GM18505 (cell line): Measurements from ENCODE around the gene TMEM229B.
A peak's percentile ranks its signal among the peaks of the same experiment; 100 is the strongest.

ENCODE experiments used
- ATAC-seq: cut with Tn5 transposase; IDR thresholded peaks from one replicate; pipeline ENCODE4 v1.9.1; 2021; ENCODE audit not compliant: unreplicated experiment
- POLR2A ChIP-seq: IDR thresholded peaks from 4 replicates; pipeline ENCODE4 v1.6.1; 2011; ENCODE audit warnings: borderline replicate concordance; ENCODE audit not compliant: insufficient read depth, insufficient read length; ENCODE audit errors: extremely low read depth

The TMEM229B gene

DNA sequence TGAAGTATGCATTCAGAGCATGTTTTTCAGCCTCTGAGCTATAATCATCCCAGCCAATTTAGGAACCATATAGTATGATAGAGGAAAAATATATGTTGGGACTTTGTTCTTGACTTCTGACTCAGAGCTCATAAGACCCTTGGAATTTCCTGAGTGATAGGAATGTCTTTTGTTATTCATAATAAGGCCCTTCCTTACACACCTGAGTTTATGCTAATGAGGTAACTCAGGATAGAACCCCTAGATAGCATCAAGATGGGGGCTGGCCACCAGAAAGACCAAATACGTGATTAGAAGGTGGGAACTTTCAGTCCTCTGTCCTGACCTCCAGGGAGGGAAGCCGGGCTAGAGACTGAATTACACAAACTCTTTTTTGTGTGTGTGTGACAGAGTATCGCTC, 44.1 kb downstream of the TMEM229B start:
- no peak for ATAC-seq
- TF ChIP-seq POLR2A: no peak

GRCh38 chr14:67442139-67442906, 46.2 kb downstream of the TMEM229B start:
- no peak for TF ChIP-seq POLR2A
- ATAC-seq: no peak

DNA sequence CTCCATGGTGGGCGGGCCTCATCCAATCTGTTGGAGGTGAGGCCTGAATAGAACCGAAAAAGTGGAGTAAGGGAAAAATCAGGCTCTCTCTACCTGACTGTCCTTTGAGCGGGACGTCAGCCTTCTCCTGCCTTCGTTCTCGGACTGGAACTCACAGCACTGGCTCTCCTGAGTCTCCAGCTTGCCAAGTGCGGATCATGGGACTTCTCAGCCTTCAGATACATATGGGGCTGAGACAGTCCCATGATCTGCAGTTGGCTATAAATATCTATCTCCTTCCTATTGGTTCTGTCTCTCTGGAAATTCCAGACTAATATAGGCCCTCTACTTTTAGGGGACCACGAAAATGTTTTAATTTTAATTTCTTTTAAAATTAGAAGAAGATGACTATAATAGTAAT, 46.8 kb downstream of the TMEM229B start:
- TF ChIP-seq POLR2A: no peak
- no peak for ATAC-seq

DNA sequence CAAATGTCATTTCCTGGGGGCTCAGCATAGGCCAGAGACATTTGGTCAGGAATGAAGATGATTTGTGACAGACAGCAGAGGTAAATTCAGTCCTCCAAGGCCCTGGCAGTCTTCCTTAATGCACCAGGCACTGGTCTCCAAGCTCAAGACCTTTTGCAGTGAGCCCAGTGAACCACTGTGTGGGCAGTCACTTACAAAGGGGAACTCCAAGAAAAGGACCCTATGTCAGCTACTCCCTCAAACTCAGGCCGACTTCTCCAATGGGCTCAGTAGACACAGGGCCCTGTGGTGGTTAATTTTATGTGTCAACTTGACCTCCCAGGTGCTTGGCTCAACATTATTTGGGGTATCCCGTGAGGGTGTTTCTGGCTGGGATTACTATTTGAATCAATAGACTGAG, 47.3 kb downstream of the TMEM229B start:
- no peak for ATAC-seq
- no peak for TF ChIP-seq POLR2A

GRCh38 chr14:67440513-67440912, 48.0 kb downstream of the TMEM229B start:
- ATAC-seq: no peak
- no peak for TF ChIP-seq POLR2A

DNA sequence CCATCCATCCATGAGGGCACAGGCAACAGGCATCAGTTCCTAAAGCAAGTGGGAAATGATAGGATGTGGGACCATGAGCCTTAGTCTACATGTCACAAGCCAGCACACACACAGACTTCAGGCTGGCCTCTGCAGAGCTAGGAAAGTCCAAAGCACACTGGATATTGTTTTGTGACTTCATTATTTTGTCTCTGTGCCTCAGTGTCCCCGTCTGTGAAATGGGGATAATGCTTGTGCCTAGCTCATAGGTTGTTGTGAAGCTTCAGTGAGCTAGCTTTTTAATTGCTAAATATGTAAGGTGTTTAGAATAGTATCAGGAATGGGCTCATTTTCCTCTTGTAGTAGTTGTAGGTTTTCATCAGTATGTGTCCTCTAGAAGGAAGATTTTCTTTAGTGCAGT, 49.6 kb downstream of the TMEM229B start:
- no peak for TF ChIP-seq POLR2A
- no peak for ATAC-seq

DNA sequence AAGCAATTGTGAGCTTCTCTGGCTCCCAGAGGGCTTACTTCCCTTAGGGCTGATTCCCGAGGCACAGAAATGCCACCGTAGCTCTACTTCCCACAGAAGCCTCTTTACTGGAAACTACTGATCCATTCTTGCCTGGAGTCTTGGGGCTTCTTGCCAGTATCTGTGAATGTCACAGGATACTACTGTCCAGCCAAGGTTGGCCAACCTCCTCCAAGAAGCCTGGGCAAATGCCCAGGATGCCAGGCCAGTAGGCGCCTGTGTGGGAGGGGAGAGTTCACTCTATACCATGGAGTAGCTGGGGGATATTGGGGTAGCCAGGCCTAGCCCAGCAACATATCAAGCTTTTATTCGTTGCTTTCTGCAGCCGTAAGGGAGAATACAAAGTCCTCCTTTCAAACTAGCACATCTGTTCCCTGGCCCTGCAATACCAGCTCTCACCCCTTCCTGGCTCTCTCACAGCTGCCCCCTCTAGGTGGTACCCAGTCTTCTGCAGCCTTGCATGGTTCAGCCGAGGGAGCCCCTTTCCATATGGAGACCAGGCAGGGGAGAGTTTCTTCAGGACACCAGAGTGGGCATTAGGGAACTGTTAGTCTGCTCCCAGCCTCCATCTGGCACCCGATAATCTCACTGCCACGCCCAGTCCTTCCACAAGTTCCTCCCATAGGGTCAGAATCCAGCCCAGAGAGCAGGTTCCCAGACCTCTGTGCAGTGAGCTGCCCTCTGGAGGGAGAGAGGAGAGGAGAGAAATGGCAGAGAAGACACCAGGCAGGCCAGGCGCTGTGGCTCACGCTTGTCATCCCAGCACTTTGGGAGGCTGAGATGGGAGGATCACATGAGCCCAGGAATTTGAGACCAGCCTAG, 52.3 kb downstream of the TMEM229B start:
- ATAC-seq: no peak
- no peak for TF ChIP-seq POLR2A

DNA sequence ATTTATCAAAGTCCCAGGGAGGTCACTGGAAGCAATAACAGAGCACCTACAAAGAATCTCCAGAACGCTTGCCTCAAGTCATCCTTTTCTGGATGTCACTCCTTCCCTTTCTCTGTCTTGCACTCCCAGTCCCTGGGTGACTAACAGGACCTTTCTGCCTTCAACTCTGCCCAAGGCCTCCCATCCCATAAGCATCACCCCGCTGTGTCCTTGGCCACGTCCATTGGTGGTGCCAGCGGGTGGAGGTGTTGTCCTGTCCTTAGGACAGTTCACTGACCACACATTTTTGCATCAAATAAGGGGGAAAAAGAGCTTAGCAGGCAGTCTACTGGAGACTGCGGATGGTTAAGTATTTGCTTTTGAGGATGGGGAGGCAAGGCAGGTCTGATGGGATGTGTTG, 52.9 kb downstream of the TMEM229B start:
- no peak for ATAC-seq
- no peak for TF ChIP-seq POLR2A

DNA sequence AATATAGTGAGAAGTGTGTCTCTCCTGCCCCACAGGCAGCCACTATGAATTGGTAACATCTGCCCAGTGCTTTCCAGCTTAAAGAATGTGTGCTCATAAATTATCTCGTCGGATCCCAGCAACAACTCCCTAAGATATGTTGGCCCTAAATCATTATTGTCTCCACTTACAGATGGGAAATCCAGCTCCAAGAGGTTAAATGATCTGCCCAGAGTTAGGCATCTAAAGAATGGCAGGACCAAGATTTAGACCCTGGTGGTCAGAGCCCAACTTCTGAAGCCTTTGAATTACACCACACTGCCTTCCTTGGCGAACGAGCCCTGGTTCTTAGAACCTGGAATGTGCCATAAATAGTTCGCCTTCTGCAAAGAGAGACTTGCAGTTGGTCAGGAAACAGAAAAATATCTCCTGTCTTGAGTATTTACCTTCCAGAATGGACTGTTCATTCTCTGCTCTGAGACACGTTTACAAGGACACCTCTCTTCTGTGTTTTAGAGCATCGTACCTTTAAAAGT, 56.4 kb downstream of the TMEM229B start:
- no peak for ATAC-seq
- TF ChIP-seq POLR2A: no peak

GRCh38 chr14:67429510-67430205, 58.9 kb downstream of the TMEM229B start:
- no peak for TF ChIP-seq POLR2A

GRCh38 chr14:67428501-67429031, 60.0 kb downstream of the TMEM229B start:
- no peak for ATAC-seq
- TF ChIP-seq POLR2A: no peak

More at GRCh38 chr14:67429510-67430205, 58.9 kb downstream of the TMEM229B start:
- no peak for ATAC-seq

DNA sequence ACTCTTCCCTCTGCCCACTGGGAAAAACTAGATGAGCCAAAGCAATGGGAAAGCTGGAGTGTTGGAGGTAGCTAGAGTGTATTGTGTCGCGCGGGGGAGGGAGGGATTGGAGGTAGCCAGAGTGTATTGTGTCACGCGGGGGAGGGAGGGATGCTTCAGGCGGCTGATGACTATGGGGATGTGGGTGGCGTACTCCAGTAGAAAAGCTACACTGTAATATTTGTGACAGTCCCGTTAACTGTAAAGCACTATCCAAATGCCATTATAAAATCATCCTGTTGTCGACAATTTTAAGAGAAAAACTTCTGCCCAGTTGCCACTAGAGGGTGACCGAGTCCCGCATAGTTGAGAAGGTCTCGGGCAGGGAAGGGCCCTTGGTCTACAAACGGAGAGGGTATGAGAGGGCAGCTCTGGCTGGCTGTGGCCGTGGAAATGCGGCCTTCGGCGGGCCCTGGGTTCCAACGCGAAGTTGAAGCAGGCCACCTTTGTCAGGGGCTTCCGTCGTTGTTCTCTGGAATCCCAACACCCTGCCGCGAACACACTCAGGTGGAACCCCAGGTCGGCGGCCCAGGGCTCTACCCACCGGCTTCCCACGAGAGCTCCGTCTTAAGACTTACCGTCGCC, 61.4 kb downstream of the TMEM229B start:
- ATAC-seq: peak; percentile 53
- no peak for TF ChIP-seq POLR2A

- TF ChIP-seq POLR2A: no peak
- ATAC-seq: no peak
Measured at GRCh38 chr14:67426161-67426560, 62.4 kb downstream of the TMEM229B start.

DNA sequence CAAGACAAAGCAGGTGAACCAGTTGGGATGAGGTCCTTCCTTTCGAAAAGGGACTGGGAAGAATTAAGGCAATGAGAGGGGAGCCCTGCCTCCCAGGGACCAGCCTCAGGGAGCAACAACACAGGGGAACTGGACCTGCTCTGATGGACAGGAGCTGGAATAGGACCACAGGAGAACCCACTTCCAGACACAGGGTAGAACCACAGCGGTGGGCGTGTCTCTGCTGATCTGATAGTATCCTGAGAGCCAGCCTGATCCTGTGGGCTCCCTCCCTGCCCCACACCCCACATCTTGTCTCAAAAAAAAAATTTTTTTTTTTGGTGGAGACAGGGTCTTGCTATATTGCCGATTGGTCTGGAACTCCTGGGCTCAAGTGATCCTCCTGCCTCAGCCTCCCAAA, 62.9 kb downstream of the TMEM229B start:
- TF ChIP-seq POLR2A: no peak
- ATAC-seq: no peak
